Stimulated activated CD8-positive, alpha-beta memory T cell treated with anti-CD3 and anti-CD28 coated beads, Interleukin-15, amount 100 ng/mL, for 24 hours (primary cell): Measurements from ENCODE around the gene MRPS14.
A peak's percentile ranks its signal among the peaks of the same experiment; 100 is the strongest.
"Not testable (repeated sequence)": the region's sequence is repeated elsewhere in the genome, so short reads cannot be mapped to it uniquely, and the experiment has no call there.

ENCODE experiments used
- DNase-seq: peaks from one replicate; pipeline ENCODE4 v3.0.0-alpha.2; 2020; ENCODE audit warnings: low read depth

The MRPS14 gene

DNA sequence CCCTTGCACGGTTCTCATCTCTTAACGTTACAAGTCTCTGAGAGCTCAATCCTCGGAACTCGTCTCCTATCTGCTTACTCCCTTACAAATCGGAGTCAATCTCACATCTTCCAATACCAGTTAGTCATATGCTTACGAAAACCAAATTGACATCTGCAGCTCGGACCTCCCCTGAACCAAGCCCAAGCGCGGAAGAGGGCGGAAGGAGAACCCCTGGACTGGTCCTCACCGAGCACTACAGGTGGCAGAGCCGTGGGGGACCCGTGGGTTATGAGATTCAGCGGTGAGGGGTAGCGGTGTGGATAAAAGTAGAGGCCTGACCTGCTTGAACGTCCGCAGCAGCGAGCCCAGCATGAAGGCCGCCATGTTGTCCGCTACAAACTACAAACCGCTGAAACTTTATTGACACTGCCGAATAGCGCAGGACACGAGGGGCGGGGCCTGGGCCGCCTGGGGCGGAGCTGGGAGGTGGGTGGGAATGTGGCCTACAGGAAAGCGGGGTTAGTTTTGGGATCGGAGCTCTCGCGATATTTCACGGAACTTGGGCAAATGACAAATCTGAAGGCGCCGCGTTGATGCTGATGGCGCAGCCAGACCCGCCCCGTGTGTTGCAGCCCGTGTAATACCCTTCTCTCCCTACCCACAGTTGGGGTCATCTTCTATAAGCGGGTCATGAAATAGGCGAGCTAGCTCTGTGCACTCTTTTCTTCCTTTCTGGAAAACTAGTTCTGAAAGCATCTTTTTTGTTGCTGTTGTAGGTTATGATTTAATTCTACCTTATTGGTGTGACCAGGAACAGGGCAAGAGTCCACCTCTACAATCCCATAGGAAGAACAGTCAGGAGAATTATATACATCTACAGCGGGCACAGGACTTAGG, at the start of gene MRPS14:
Gene MRPS14, minus strand, starts transcription at position 383 of the 879 bp plus-strand sequence. Its CDS starts 17 bp downstream, at position 366.
- DNase-seq: peak; percentile 88

DNA sequence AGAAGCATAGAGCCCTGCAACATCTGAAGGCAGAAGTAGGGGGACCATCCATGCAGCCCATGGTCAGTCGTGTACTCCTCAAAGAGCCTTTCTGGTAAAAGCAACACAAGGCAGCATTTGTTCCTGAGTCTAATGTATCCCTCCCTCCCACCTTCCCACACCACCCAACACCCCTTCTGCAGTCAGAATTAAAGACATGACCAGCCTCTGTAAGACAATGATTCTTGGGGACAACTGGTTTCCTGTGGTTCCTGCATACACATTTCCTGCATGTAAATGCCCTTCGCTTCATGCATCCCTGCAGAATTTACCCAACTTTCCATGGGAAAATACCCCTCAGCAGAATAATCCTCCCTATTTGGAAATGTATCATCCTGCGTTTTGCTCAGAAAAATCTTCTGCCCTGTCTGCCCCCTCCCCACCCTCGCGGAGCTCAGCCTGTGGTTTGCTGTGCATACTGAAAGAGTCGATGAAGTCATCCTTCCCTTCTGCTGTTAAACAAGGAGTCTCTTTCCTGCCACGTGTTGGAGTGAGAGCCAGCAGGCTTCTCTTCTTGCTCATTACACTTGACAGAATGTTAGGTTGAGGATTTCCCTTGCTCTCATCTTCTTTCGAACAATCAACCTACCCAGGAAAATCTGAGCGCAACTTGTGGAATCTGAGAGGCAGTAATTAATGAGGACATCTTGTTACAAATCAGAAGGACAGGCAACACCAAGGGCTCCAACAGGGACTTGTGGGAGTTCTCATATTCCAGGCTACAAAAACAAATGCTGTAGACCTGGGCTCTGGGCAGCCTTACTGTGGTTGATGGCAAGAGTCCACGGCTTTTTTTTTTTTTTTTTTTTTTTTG, 49.1 kb upstream of the MRPS14 start:
- DNase-seq: no peak

DNA sequence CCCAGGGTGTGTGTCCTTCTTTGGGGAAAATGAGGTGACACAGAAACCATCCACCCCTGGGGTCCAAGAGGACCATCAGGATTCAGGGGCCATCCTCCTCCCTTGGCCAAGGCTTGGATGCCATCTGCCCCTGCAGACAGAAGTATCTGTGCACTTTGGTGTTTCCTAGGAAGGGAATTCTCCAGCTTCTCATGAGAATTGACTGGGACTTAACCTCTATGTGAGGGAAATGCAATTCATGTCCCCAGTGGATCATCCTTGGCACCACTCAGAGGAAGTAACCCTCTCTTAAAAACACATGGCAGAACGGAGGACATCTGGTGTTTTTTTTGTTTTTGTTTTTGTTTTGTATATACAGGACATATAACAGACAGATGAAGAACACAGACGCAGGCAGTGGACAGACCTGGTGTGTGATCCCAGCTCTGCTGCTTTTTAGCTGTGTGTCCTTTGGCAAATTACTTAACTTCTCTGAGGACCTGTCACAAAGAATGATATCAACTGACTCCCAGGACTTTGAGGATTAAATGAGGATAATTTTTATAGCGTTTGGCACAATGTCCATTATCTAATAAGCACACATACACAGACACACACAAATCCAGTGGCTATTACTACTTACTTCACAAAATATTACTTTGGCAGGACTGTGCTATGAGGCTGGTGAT, 48.2 kb upstream of the MRPS14 start:
- DNase-seq: no peak

DNA sequence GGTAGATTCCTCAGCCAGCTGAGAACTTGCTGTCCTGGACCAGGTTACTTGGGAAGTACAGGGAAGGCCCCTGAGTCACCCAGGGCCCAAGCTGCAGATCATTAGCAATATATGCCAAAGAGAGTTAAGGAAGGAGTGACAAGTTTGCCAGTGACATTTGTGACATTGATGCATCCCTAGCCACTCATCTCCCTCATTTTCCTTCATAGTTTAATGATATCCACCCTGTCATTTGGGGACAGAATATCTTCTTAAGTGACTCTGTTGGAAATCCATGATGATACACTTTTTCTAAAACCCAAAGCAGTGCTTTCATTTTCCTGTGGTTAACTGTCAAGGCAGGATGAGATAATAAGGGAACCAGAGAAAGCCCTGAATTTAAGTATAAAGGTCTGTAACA, 47.6 kb upstream of the MRPS14 start:
- DNase-seq: no peak

DNA sequence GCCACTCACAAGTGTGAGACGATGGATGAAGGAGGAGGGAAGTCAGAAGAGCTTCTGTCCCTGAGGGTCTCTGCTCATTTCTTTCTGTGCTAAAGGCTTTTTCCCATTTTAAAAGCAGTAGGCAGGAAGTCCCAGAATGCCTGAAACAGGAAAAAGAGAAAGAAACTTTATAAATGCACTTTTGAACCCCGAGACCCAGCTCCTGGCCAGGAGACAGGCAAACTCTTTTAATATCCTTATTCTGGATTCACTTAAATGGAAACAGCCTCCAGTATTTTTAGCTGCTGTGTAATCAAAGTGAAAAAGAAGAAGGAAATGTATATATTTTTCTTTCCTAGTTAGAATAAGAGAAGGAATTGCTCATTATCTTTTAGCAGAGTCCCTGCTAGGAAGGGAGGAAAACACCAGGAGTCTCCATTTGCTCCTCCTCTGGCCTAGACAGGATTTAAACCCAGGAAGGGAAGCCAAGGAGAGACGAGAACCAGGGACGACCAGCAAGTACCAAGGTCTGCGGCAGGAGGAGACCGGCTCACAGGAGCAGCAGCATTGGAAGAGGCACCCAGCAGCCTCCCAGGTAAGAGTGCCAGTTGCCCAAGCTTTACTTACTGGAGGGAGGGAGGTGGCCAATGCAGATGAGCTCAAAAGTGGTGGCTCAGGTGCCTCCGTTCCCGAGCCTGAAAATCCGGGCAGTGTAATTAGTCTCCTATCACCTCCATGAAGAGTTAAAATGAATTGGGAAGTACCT, 44.3 kb upstream of the MRPS14 start, which contains the start of gene TNN:
Gene TNN, plus strand, starts transcription at position 472 of the 745 bp plus-strand sequence. CDS start 9,586 bp downstream, outside the sequence.
- no peak for DNase-seq

DNA sequence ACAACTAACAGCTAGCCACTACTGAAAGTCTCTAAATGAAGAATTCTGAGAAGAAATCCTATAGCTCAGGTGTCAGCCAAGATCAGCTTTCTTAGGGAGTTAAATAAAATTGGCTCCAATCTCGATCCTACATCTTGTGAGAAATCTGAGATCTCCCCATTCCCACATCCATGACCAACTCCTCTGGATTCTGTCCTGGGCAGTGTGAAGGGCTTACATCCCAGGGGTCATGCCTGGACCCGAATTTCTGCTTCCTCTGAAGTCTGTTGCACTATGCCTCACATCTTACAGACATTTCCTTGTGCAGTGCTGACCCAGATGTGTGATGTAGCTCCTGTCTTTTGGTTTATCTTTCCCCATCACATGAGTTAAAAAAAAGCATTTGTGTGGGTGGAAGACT, 39.6 kb upstream of the MRPS14 start:
- DNase-seq: no peak

DNA sequence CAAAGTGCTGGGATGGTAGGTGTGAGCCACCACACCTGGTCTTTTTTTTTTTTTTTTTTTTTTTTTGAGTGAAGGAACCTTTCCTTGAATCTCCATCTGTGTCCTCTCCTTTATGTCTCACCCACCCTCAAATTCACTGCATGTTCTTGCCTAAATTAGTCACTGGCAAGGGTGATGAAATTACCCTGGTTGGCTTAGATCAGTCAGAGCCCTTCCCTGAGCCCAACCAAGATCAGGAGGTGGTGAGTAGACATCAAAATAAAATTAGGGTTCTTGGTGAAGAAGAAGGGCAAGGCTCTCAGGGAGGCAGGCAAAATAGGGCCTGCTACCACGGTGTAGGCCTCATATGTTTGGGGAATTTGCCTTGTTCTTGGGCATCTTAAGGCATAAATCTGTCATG, 39.1 kb upstream of the MRPS14 start:
- DNase-seq: no peak

DNA sequence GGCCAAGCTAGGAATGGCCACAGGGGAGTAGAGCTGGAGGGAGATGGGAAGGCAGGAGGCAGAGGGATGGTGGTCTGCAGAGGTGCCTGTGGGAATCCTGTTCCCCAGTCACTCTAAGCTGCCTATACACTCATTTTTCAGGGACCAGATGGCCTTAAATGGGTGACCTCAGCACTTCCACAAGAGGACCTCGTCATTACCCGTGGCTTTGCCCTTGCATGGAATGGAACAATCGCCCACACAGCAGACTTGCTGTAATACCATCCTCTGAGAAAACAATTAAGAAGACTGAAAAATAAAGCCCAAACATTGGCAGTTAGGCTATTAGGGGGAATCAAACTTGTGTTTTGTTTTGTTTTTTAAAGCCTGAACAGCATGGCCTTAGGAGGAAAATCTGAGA, 31.5 kb upstream of the MRPS14 start:
- DNase-seq: no peak

DNA sequence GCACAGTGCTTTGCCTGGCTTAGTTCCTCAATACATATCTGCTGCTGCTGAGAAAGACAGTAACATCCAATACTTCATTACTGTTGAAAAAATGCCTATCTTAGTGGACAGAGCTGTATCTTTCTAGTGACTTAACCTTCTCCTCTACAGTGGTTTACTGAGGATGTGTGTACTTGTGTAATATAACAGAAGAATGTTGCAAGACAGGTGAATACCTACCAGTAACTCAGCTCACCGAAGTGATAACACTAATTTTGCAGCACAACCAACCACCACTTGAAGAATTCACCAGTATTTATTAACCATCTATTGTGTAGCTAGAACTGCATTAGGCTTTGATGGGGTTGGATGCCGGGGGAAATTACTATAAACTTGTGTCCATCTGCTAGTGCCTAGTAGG, 27.8 kb upstream of the MRPS14 start:
- no peak for DNase-seq

DNA sequence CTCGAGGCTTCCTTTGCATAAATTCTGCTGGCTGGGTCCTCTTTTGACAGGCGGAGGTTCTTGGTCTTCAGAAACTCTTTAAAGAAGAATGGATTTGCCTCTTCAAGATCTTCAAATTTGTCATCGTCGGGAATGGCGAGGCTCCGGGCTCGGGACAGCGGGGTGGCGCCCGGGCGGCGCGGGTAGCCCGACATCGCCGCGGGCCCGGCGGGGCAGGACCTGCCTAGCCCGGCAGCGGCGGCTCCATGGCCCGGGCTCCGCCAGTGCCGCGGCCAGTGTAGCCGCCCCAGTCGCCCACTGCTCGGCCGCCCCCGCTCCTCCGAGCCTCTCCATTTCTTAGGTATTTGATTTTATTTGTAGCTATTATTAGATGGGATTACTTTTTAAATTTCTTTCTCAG, 22.3 kb upstream of the MRPS14 start:
- no peak for DNase-seq

DNA sequence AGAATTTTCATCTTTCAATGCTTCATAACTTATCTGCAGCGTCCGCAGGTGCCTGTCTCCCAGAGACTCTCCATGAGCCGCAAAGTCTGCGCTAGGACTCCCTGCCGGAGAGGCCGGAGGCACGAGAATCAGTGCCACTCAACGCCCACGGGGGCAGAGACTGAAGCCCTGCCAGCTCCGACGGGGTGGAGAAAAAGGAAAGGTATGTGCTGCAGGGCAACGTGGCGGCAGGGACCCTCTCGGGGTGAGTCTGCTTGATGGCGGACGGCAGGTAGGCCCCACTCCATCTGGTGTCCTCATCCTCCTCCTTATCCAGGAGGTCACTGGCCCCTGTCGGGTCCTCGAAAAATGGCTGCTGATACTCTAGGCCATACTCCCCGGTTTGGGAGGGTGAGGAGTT, 21.9 kb upstream of the MRPS14 start:
- DNase-seq: no peak

DNA sequence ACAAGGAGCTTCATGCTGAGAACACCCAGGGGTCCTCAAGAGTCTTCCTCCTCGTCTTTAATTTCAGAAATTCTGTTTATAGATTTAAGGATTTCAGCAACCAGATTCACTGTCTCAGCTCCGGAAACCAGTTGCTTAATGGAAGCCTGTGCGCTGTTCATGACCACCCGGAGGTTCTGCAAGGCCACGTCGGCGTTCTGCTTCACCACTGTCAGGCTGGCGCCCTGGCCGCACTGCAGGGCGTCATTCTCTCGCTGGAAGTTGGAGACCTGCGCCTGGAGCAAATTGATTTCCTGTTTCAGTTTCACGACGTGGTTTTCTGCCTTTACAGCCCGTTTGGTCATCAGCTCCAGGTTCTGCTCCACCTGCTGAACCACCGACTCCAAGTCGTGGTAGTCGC, 21.4 kb upstream of the MRPS14 start:
- DNase-seq: not testable (repeated sequence)

DNA sequence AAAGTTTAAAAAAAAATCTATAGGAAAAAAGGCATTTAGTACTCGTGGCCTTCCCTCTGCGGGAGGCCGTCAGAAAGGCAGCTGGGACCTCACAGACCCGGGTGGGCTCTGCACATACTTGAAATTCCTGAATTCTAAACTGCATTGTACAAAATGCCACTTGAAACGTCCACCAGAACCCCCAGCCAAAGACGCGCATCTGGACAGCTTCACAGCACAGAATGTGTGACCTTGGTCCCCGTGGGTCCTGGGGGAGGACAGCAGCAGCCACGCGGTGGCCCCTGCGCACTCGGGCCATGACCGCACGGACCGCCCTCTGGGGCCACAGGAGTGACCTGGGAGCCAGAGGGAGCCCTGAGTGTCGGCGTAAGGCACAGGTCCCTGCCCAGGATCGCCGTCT, 20.6 kb upstream of the MRPS14 start:
- DNase-seq: no peak

DNA sequence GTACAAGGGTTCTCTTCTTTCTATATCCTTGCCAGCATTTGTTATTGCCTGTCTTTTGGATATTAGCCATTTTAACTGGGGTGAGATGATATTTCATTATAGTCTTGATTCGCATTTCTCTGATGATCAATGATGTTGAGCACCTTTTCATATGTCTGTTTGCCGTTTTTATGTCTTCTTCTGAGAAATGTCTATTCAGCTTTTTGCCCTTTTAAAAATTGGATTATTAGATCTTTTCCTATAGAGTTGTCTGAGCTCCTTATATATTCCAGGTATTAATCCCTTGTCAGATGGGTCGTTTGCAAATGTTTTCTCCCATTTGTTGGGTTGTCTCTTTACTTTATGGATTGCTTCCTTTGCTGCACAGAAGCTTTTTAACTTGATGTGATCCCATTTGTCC, 19.4 kb upstream of the MRPS14 start:
- DNase-seq: no peak

DNA sequence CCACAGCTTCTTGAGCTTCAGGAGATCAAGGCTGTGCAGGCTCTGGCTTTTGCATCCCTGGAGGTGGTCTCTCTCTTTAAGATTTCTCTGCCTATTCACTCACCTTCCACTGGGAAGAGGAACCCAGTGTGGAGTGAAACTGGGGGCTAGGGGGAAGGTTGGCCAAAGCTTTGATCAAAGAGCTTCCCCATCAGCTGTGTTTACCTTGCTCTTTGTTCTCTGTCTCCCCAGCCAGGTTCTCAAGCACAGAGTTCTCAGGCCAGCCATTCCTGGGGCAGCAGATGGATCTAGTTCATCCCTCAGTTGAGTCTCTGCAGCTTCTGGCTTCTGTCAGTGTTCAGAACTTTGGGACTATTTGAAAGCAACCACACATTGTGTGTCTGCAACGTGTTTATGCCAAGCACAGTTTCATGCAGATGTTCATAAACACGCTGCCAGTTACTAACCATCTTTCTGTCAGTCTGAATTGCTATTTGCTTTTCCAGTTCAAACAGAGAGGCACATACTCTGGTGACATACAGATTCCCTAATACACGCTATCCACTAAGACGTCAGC, 17.2 kb upstream of the MRPS14 start:
- no peak for DNase-seq

DNA sequence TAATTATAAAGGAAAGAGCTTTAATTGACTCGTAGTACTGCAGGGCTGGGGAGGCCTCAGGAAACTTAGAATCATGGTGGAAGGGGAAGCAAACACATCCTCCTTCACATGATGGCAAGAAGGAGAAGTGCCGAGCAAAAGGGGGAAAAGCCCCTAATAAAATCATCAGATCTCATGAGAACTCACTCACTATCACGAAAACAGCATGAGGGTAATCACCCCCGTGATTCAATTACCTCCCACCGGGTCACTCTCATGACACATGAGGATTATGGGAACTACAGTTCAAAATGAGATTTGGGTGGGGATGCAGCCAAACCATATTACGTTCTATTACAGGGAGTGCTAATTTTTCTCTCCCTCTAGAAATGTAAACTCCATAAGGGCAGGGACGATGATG, 14.2 kb upstream of the MRPS14 start:
- no peak for DNase-seq

DNA sequence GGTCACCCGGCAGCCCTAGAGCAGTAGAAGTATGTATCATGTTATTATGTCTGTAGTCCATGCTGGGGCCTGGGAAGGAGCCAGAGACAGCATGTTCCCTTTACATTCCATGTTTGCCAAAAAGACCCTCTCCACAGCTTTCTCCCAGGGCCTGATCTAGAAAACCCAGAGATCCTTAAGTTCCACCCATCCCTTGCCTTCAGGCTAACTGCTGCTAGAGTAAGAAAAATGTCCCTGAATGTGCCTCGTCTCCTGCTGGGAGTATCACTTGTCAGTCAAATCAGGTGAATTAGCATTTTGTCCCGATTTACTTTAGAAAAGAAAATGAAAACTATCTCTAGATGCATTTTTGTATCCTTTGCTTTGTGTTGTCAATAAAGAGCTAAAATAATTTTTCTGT, 13.3 kb upstream of the MRPS14 start:
- DNase-seq: no peak

DNA sequence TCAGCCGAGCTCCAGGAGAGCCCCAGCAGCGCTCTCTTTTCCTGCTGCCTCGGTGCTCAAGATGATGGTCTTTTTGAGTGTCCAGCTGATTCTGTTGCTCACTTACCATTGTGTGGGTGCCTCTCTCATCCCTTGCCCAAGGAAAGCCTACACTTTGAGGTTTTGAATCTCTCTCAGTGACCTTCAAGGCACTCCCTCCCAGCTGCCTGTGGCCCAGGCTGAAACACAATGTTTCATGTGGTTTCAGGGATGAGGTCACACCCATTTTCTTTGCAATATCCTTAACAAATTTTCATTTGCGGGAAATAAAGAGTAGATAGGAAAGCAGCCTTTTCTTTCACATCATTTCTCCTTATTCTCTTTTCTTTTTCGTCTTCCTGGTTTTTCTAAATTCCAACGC, 12.6 kb upstream of the MRPS14 start:
- DNase-seq: no peak

DNA sequence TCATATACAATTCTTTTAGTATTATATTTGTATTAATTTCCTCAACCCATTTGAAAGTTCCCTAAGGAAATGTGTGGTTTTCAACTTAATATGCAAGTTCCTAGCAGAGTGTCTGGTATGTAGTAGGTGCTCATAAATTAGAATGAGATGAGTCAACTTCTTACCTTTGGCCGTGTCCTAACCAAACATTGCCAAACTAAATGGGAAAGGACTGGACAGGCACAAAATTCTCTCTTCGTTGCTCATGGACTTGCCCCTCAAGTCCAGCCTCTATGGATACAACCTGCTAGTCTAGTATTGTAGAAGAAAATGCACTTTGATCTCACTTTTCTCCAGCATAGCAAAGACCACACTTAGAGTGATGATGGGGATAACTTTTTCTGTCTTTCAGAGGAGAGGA, 11.6 kb upstream of the MRPS14 start:
- DNase-seq: no peak

DNA sequence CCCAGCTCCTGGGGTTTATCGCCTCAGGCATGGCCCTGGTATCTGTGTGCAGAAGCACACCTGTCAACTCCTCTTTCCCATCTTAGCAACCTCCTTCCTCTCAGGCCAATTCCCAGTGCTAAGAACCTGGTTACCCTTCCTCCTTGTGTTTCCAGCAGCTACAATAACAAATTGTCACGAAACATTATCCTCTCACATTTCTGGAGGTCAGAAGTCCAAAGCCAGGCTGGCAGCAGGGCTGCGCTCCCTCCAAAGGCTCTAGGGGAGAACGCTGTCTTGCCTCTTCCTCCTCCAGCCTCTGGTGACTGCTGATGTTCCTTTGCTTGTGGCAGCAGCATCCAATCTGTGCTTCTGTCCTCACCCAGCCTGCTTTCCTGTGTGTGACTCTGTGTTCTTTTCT, 10.7 kb upstream of the MRPS14 start:
- no peak for DNase-seq

DNA sequence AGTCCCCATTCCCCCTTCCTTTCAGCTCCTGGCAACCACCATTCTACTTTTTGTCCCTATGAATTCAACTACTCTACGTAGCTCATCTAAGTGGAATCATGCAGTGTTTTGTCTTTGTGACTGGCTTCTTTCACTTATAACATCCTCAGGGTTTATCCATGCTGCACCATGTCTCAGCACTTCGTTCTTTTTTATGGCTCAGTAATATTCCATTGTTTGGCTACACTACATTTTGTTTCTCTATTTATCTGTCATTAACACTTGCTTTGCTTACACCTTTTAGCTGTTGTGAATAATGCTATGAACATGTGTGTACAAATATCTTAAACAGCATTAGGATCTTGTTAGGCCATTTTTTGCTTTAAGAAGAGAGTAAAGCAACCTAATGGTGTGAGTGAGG, 1.5 kb upstream of the MRPS14 start:
- no peak for DNase-seq

DNA sequence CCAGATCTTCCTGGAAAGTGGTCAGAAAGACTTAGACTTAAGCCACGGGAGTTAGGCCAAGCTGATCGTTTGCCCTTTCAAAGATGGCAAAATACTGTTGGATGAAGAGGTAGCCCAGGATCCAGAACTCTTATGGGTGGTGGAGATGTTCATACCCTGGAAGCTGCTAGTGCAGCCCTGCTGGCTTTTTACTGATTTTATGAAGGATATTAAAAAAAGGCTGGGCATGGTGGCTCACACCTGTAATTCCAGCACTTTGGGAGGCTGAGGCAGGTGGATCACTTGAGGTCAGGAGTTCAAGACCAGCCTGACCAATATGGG, 657 bp upstream of the MRPS14 start:
- DNase-seq: not testable (repeated sequence)
